Activated CD4-positive, alpha-beta T cell treated with anti-CD3 and anti-CD28 coated beads, Interleukin-10, Interleukin-2, amounts not matched to agents 100 ng/mL and 50 ng/mL, durations not matched to agents 16 hours and 8 hours (primary cell): ENCODE measurements around the gene ATXN7L3B.
"Not testable (repeated sequence)": the region's sequence is repeated elsewhere in the genome, so short reads cannot be mapped to it uniquely, and the experiment has no call there.

Source experiments
- DNase-seq: peaks from one replicate; pipeline ENCODE4 v3.0.0-alpha.2; 2020

The ATXN7L3B gene

GRCh38 chr12:74537707-74538385 lies at the start of gene ATXN7L3B:
ATXN7L3B (plus strand) TSS chr12:74537835; CDS start chr12:74538113, 278 bp downstream.
- peak; percentile 96 for DNase-seq

- DNase-seq: no peak
These were observed 49.5 kb upstream of the ATXN7L3B start for GRCh38 chr12:74488134-74488533.

GRCh38 chr12:74489543-74489942 lies 48.1 kb upstream of the ATXN7L3B start:
- DNase-seq: no peak

GRCh38 chr12:74490390-74491064 lies 47.1 kb upstream of the ATXN7L3B start:
- DNase-seq: no peak

- no peak for DNase-seq
These were observed 46.3 kb upstream of the ATXN7L3B start for GRCh38 chr12:74491374-74491773.

GRCh38 chr12:74499192-74499591 lies 38.4 kb upstream of the ATXN7L3B start:
- DNase-seq: no peak

GRCh38 chr12:74508873-74509657 lies 28.6 kb upstream of the ATXN7L3B start:
- DNase-seq: not testable (repeated sequence)

- DNase-seq: no peak
These were observed 27.7 kb upstream of the ATXN7L3B start for GRCh38 chr12:74509886-74510285.

GRCh38 chr12:74514098-74514872 lies 23.4 kb upstream of the ATXN7L3B start:
- no peak for DNase-seq

GRCh38 chr12:74515849-74516248 lies 21.8 kb upstream of the ATXN7L3B start:
- DNase-seq: no peak

GRCh38 chr12:74526535-74526934 lies 11.1 kb upstream of the ATXN7L3B start:
- DNase-seq: no peak

- no peak for DNase-seq
These were observed 10.1 kb upstream of the ATXN7L3B start for GRCh38 chr12:74527491-74527890.

GRCh38 chr12:74530676-74531075 lies 7.0 kb upstream of the ATXN7L3B start:
- no peak for DNase-seq

- DNase-seq: peak; percentile 4
These were observed 2.1 kb upstream of the ATXN7L3B start for GRCh38 chr12:74535536-74535935.

GRCh38 chr12:74537126-74537706 lies 419 bp upstream of the ATXN7L3B start:
- DNase-seq: peak; percentile 68

GRCh38 chr12:74538491-74539258 lies 1.0 kb downstream of the ATXN7L3B start:
- peak; percentile 48 for DNase-seq

- DNase-seq: no peak
These were observed 1.6 kb downstream of the ATXN7L3B start for GRCh38 chr12:74539261-74539660.

- DNase-seq: no peak
These were observed 2.3 kb downstream of the ATXN7L3B start for GRCh38 chr12:74539765-74540526.

GRCh38 chr12:74541074-74541473 lies 3.4 kb downstream of the ATXN7L3B start:
- DNase-seq: no peak

- DNase-seq: no peak
These were observed 9.6 kb downstream of the ATXN7L3B start for GRCh38 chr12:74547249-74547648.

- no peak for DNase-seq
These were observed 13.7 kb downstream of the ATXN7L3B start for GRCh38 chr12:74551291-74551690.
